IMR-90 (cell line): ENCODE measurements around the gene UBR1. TPM values are rescaled to one million over a fixed set of nuclear protein-coding genes. Genes with fewer than 3 reads are reported as not detected.

Source experiments
- ATAC-seq: fragments of 200-7000 bp; cut with Tn5 transposase; 2 replicates; pipeline ENCODE4 v1.9.1; 2020; ENCODE audit warnings: low read depth, mild to moderate bottlenecking, moderate library complexity
- BruUV-seq: library from RNA; stranded (reverse); fragments of 400-500 nt; replicated peaks from 2 replicates; lab custom pipeline; 2021; lab: Mats Ljungman, UMichigan
- CTCF ChIA-PET: fragments of 300-600 bp; formaldehyde crosslinking; extraction: SDS; loops from one replicate; lab custom pipeline; 2021; ENCODE audit warnings: antibody characterized with exemption; lab: Yijun Ruan, JAX
- POLR2A ChIA-PET: fragments of 300-600 bp; sonication (Branson Sonifier 250); formaldehyde crosslinking; loops from one replicate; lab custom pipeline; 2022; ENCODE audit warnings: antibody characterized with exemption; ENCODE audit not compliant: unreplicated experiment; lab: Charles Lee
- DNase-seq: peaks from one replicate; pipeline ENCODE4 v3.0.0; 2013
- H2AFZ ChIP-seq: replicated peaks from 2 replicates; pipeline ENCODE3; 2013; ENCODE audit warnings: low read length, mild to moderate bottlenecking; ENCODE audit not compliant: poor library complexity
- H2AK5ac ChIP-seq: 2 replicates; pipeline ENCODE4 v1.6.1; 2013; ENCODE audit warnings: low read depth, low read length, inconsistent platforms
- H2AK9ac ChIP-seq: replicated peaks from 2 replicates; pipeline ENCODE3; 2013; ENCODE audit warnings: mild to moderate bottlenecking, low read depth, low read length, moderate library complexity; ENCODE audit not compliant: poor library complexity
- H2BK120ac ChIP-seq: 2 replicates; pipeline ENCODE4 v1.6.1; 2013; ENCODE audit warnings: low read depth, low read length, inconsistent platforms
- H2BK15ac ChIP-seq: 3 replicates; pipeline ENCODE4 v1.6.1; 2013; ENCODE audit warnings: low read depth, low read length, inconsistent platforms
- H2BK20ac ChIP-seq: 2 replicates; pipeline ENCODE4 v1.6.1; 2013; ENCODE audit warnings: low read depth, mild to moderate bottlenecking, inconsistent platforms, low read length, moderate library complexity
- H2BK5ac ChIP-seq: 2 replicates; pipeline ENCODE4 v1.6.1; 2013; ENCODE audit warnings: mild to moderate bottlenecking, low read depth, low read length, inconsistent platforms; ENCODE audit not compliant: poor library complexity, severe bottlenecking
- H3K14ac ChIP-seq: replicated peaks from 2 replicates; pipeline ENCODE4 v1.6.1; 2013; ENCODE audit warnings: low read depth, low read length, inconsistent platforms
- H3K18ac ChIP-seq: 2 replicates; pipeline ENCODE4 v1.6.1; 2013; ENCODE audit warnings: low read depth, low read length, control low read depth
- H3K23ac ChIP-seq: 2 replicates; pipeline ENCODE4 v1.6.1; 2013; ENCODE audit warnings: low read depth, low read length, inconsistent platforms
- H3K27ac ChIP-seq: 2 replicates; pipeline ENCODE4 v1.5.1; 2013; ENCODE audit warnings: mild to moderate bottlenecking, control low read depth, low read length; ENCODE audit not compliant: insufficient read depth
- H3K27me3 ChIP-seq: 2 replicates; pipeline ENCODE4 v1.6.1; 2013; ENCODE audit warnings: low read length; ENCODE audit not compliant: control insufficient read depth, insufficient read depth
- H3K36me3 ChIP-seq: 2 replicates; pipeline ENCODE4 v1.6.1; 2013; ENCODE audit warnings: low read length, mixed read lengths; ENCODE audit not compliant: control insufficient read depth, insufficient read depth
- H3K4ac ChIP-seq: 2 replicates; pipeline ENCODE4 v1.6.1; 2013; ENCODE audit warnings: low read depth, low read length, inconsistent platforms
- H3K4me1 ChIP-seq: 2 replicates; pipeline ENCODE4 v1.6.1; 2013; ENCODE audit warnings: low read length, mixed read lengths; ENCODE audit not compliant: control insufficient read depth, insufficient read depth
- H3K4me2 ChIP-seq: 2 replicates; pipeline ENCODE4 v1.6.1; 2013; ENCODE audit warnings: low read depth, mild to moderate bottlenecking, control low read depth, low read length, moderate library complexity
- H3K4me3 ChIP-seq: 2 replicates; pipeline ENCODE4 v1.5.1; 2013; ENCODE audit warnings: low read depth, mild to moderate bottlenecking, control low read depth, low read length, moderate library complexity; ENCODE audit not compliant: insufficient read depth
- H3K56ac ChIP-seq: 2 replicates; pipeline ENCODE4 v1.6.1; 2013; ENCODE audit warnings: low read length, inconsistent platforms; ENCODE audit not compliant: insufficient read depth; ENCODE audit errors: extremely low read depth
- H3K79me1 ChIP-seq, 2 experiments: 2 replicates each; pipeline ENCODE4 v1.6.1; 2013; ENCODE audit warnings: low read length in 2 of 2, inconsistent platforms in 1 of 2, low read depth in 1 of 2
- H3K9ac ChIP-seq: 2 replicates; pipeline ENCODE4 v1.6.1; 2013; ENCODE audit warnings: low read depth, low read length, control low read depth
- H3K9me1 ChIP-seq: 2 replicates; pipeline ENCODE4 v1.6.1; 2013; ENCODE audit warnings: low read length, inconsistent platforms; ENCODE audit not compliant: insufficient read depth
- H3K9me3 ChIP-seq: 2 replicates; pipeline ENCODE4 v1.6.1; 2013; ENCODE audit warnings: low read length; ENCODE audit not compliant: control insufficient read depth, insufficient read depth
- H4K20me1 ChIP-seq: 2 replicates; pipeline ENCODE4 v1.6.1; 2013; ENCODE audit warnings: low read length, inconsistent platforms; ENCODE audit not compliant: insufficient read depth
- H4K5ac ChIP-seq: 2 replicates; pipeline ENCODE4 v1.6.1; 2013; ENCODE audit warnings: mild to moderate bottlenecking, low read depth, low read length, control low read depth
- H4K8ac ChIP-seq, 2 experiments: 2 replicates each; pipeline ENCODE4 v1.6.1; 2013; ENCODE audit warnings: low read depth in 2 of 2, low read length in 2 of 2, control low read depth in 1 of 2, inconsistent platforms in 1 of 2
- H4K91ac ChIP-seq: 2 replicates; pipeline ENCODE4 v1.6.1; 2013; ENCODE audit warnings: low read depth, low read length, inconsistent platforms; ENCODE audit not compliant: insufficient read depth
- MAFK ChIP-seq: IDR thresholded peaks from 2 replicates; pipeline ENCODE4 v1.6.1; 2012; ENCODE audit warnings: low read depth, low read length, improper control_type of control experiment
- RFX5 ChIP-seq: IDR thresholded peaks from 2 replicates; pipeline ENCODE4 v1.8.0; 2012; ENCODE audit warnings: low read depth, mild to moderate bottlenecking, low read length, moderate library complexity
- WGBS, 2 experiments: methylation state at CpG; one replicate each; pipeline versions ENCODE4 v1.1.5 to v1.1.7; 2013; ENCODE audit warnings: missing lambda C conversion rate in 2 of 2; ENCODE audit not compliant: insufficient read length in 1 of 2; ENCODE audit errors: extremely low coverage in 2 of 2; 5-methylcytosine and 5-hydroxymethylcytosine counted together
- dilution Hi-C: fragments of 300-500 bp; cut with HindIII; formaldehyde crosslinking; loops from one replicate; pipeline ENCODE4 v1.14.3; 2018; ENCODE audit warnings: low sequenced_read_pairs; ENCODE audit not compliant: unreplicated experiment
- in situ Hi-C: fragments of 300-500 bp; cut with MboI; formaldehyde crosslinking; loops from 3 replicates; pipeline ENCODE4 v1.14.3; 2019; ENCODE audit warnings: low sequenced_read_pairs, inconsistent platforms, mixed read lengths
- intact Hi-C: fragments of 100-400 bp; cut with micrococcal nuclease; formaldehyde crosslinking; loops from 2 replicates; pipeline ENCODE4 v1.10.0; 2022
- polyA plus RNA-seq, 3 experiments: library from polyadenylated mRNA; depleted of rRNA; stranded (reverse); fragments of >200 nt; gene quantifications; 2 replicates each; pipeline ENCODE4 v1.2.3, GENCODE V29; 2012; ENCODE audit warnings: low replicate concordance in 1 of 3
- total RNA-seq: library from RNA; depleted of rRNA; stranded (reverse); fragments of >200 nt; gene quantifications from 2 replicates; pipeline ENCODE4 v1.2.3, GENCODE V29; 2012

Gene UBR1
- total and polyA plus RNA-seq, 2 of the 4 experiments (the other 2 are of a cell fraction): 6.5 to 30.1 TPM

GRCh38 chr15:43095243-43095642, 10.6 kb downstream of the UBR1 start:
- Histone ChIP-seq H4K91ac (no peak overlapping the region), H3K36me3 (peaks cover 6% of the 10 kb centered on the region), H3K9ac (no peak overlapping the region), H4K20me1 (peaks cover 28% of the 10 kb centered on the region), H3K14ac (no peak overlapping the region), H3K27ac (no peak overlapping the region), H2BK15ac (no peak overlapping the region), H2BK5ac (peak overlapping the region; percentile 63), H3K9me3 (no peaks in the 10 kb centered on the region), H3K4ac (no peak overlapping the region), H3K18ac (no peak overlapping the region), H2BK20ac (no peak overlapping the region), H3K4me2 (peak overlapping the region; percentile 66; the same call in 1 of the 2 replicates), H2BK120ac (no peak overlapping the region), H3K4me3 (no peak overlapping the region), H2AK9ac (no peak overlapping the region), H4K5ac (no peak overlapping the region), H3K23ac (no peak overlapping the region), H2AFZ (no peak overlapping the region), H3K56ac (no peak overlapping the region), H3K9me1 (peaks cover 13% of the 10 kb centered on the region), H3K27me3 (no peaks in the 10 kb centered on the region), H4K8ac (no peak overlapping the region), H2AK5ac (no peak overlapping the region), H3K79me1 (peaks cover 12 to 64% of the 10 kb centered on the region in 2 experiments; a peak in 3 of 4 replicates), H3K4me1 (peaks cover 12% of the 10 kb centered on the region)
- no CpG with 5 or more reads among the region's 1 CpG for WGBS, 2 experiments
- dilution Hi-C loops: no loop called here
- ChIA-PET POLR2A (no interaction called here), CTCF (no interaction called here)
- 0 out of 2 replicates have a peak, but pooled peaks have one; percentile 8 for TF ChIP-seq MAFK
- TF ChIP-seq RFX5: no peak
- no TSS peak for BruUV-seq
- ATAC-seq (peak; percentile 69), DNase-seq (peak; percentile 71)
- intact Hi-C loops: loop anchor here (10.0 kb wide), 1 partner anchor 90 kb away; the partner anchor contains the start of gene CCNDBP1
- in situ Hi-C loops: no loop called here
